ENCODE measurements around the gene RBPMS2.

- TF ChIP-seq CTCF (IDR thresholded peaks at IDR 0.05; ENCODE audit: insufficient read depth, low read length) = no peak
- TF ChIP-seq POLR2AphosphoS5 (IDR thresholded peaks at IDR 0.05; ENCODE audit: low read depth) = no peak
- no peak for TF ChIP-seq GABPA (IDR thresholded peaks at IDR 0.05; ENCODE audit: low read depth)
- TF ChIP-seq REST (IDR thresholded peaks at IDR 0.05; ENCODE audit: insufficient replicate concordance, low read depth) = no peak
- TF ChIP-seq SPI1 (IDR thresholded peaks at IDR 0.05; ENCODE audit: borderline replicate concordance, low read depth) = no peak
Measured at GRCh38 chr15:64800476-64800875, 25.1 kb upstream of the RBPMS2 start.

All from HL-60 (cell line).